Measurements from ENCODE around the gene RASA4B. TPM values are rescaled to one million over a fixed set of nuclear protein-coding genes. Genes with fewer than 3 reads are reported as not detected.
"Not testable (repeated sequence)": the region's sequence is repeated elsewhere in the genome, so short reads cannot be mapped to it uniquely, and the experiment has no call there.

The RASA4B gene
- 6.1 TPM for total RNA-seq
- polyA plus RNA-seq: 19.9 TPM

- not testable (repeated sequence) for DNase-seq (ENCODE audit: extremely low spot score); H3K36me3 ChIP-seq (ENCODE audit: insufficient read depth); H3K27ac ChIP-seq (ENCODE audit: low read depth); H3K4me1 ChIP-seq (ENCODE audit: insufficient read depth); H3K4me3 ChIP-seq (ENCODE audit: low read depth, low read length)
- WGBS: under 1% methylated on average over 19 of the region's 61 CpGs
These were observed at the start of gene RASA4B for GRCh38 chr7:102517550-102518147. RASA4B (minus strand) TSS chr7:102517777; CDS start chr7:102517710, 67 bp downstream.

- no CpG with 5 or more reads among the region's 6 CpGs for WGBS
- H3K27ac ChIP-seq (ENCODE audit: low read depth); DNase-seq (ENCODE audit: extremely low spot score); H3K36me3 ChIP-seq (ENCODE audit: insufficient read depth); H3K4me1 ChIP-seq (ENCODE audit: insufficient read depth); H3K4me3 ChIP-seq (ENCODE audit: low read depth, low read length): not testable (repeated sequence)
These were observed 33.3 kb upstream of the RASA4B start, which contains the start of gene SPDYE2 for GRCh38 chr7:102550808-102551422. SPDYE2 (plus strand) TSS chr7:102551226; CDS start chr7:102553256, 2,030 bp downstream.

GRCh38 chr7:102546353-102546752, 28.8 kb upstream of the RASA4B start:
- H3K4me1 ChIP-seq (ENCODE audit: insufficient read depth); H3K4me3 ChIP-seq (ENCODE audit: low read depth, low read length); H3K27ac ChIP-seq (ENCODE audit: low read depth); DNase-seq (ENCODE audit: extremely low spot score); H3K36me3 ChIP-seq (ENCODE audit: insufficient read depth): not testable (repeated sequence)
- 89% methylated on average over 2 of the region's 6 CpGs for WGBS

GRCh38 chr7:102545288-102545687, 27.7 kb upstream of the RASA4B start:
- not testable (repeated sequence) for H3K27ac ChIP-seq (ENCODE audit: low read depth); H3K36me3 ChIP-seq (ENCODE audit: insufficient read depth); H3K4me3 ChIP-seq (ENCODE audit: low read depth, low read length); H3K4me1 ChIP-seq (ENCODE audit: insufficient read depth); DNase-seq (ENCODE audit: extremely low spot score)
- 96% methylated on average over 7 of the region's 12 CpGs for WGBS

- not testable (repeated sequence) for H3K27ac ChIP-seq (ENCODE audit: low read depth); H3K36me3 ChIP-seq (ENCODE audit: insufficient read depth); H3K4me1 ChIP-seq (ENCODE audit: insufficient read depth); H3K4me3 ChIP-seq (ENCODE audit: low read depth, low read length); DNase-seq (ENCODE audit: extremely low spot score)
- WGBS: no CpG with 5 or more reads among the region's 1 CpG
These were observed 26.8 kb upstream of the RASA4B start for GRCh38 chr7:102544372-102544771.

- DNase-seq (ENCODE audit: extremely low spot score); H3K27ac ChIP-seq (ENCODE audit: low read depth); H3K36me3 ChIP-seq (ENCODE audit: insufficient read depth); H3K4me3 ChIP-seq (ENCODE audit: low read depth, low read length); H3K4me1 ChIP-seq (ENCODE audit: insufficient read depth): not testable (repeated sequence)
- WGBS: no CpG with 5 or more reads among the region's 8 CpGs
These were observed 26.0 kb upstream of the RASA4B start, which contains the start of gene UPK3BL2 for GRCh38 chr7:102543596-102543995. UPK3BL2 (minus strand) TSS chr7:102543696; CDS start chr7:102543636, 60 bp downstream.

- H3K27ac ChIP-seq (ENCODE audit: low read depth); H3K4me1 ChIP-seq (ENCODE audit: insufficient read depth); H3K36me3 ChIP-seq (ENCODE audit: insufficient read depth); H3K4me3 ChIP-seq (ENCODE audit: low read depth, low read length); DNase-seq (ENCODE audit: extremely low spot score): not testable (repeated sequence)
- 90% methylated on average over 7 of the region's 11 CpGs for WGBS
These were observed 25.2 kb upstream of the RASA4B start for GRCh38 chr7:102542771-102543170.

- H3K4me1 ChIP-seq (ENCODE audit: insufficient read depth); H3K4me3 ChIP-seq (ENCODE audit: low read depth, low read length); H3K36me3 ChIP-seq (ENCODE audit: insufficient read depth); DNase-seq (ENCODE audit: extremely low spot score); H3K27ac ChIP-seq (ENCODE audit: low read depth): not testable (repeated sequence)
- WGBS: 94% methylated on average over 5 of the region's 8 CpGs
These were observed 24.5 kb upstream of the RASA4B start for GRCh38 chr7:102542083-102542482.

- DNase-seq (ENCODE audit: extremely low spot score); H3K27ac ChIP-seq (ENCODE audit: low read depth); H3K4me3 ChIP-seq (ENCODE audit: low read depth, low read length); H3K4me1 ChIP-seq (ENCODE audit: insufficient read depth); H3K36me3 ChIP-seq (ENCODE audit: insufficient read depth): not testable (repeated sequence)
- WGBS: 92% methylated on average over 4 of the region's 6 CpGs
These were observed 23.0 kb upstream of the RASA4B start for GRCh38 chr7:102540604-102541003.

GRCh38 chr7:102535062-102535615, 17.6 kb upstream of the RASA4B start:
- H3K36me3 ChIP-seq (ENCODE audit: insufficient read depth); H3K4me3 ChIP-seq (ENCODE audit: low read depth, low read length); DNase-seq (ENCODE audit: extremely low spot score); H3K27ac ChIP-seq (ENCODE audit: low read depth); H3K4me1 ChIP-seq (ENCODE audit: insufficient read depth): not testable (repeated sequence)
- 59% methylated on average over 4 of the region's 8 CpGs for WGBS

GRCh38 chr7:102532127-102532526, 14.6 kb upstream of the RASA4B start:
- H3K4me1 ChIP-seq (ENCODE audit: insufficient read depth); H3K36me3 ChIP-seq (ENCODE audit: insufficient read depth); H3K4me3 ChIP-seq (ENCODE audit: low read depth, low read length); H3K27ac ChIP-seq (ENCODE audit: low read depth); DNase-seq (ENCODE audit: extremely low spot score): not testable (repeated sequence)
- 89% methylated on average over 2 of the region's 2 CpGs for WGBS

GRCh38 chr7:102531583-102531982, 14.0 kb upstream of the RASA4B start:
- not testable (repeated sequence) for H3K4me3 ChIP-seq (ENCODE audit: low read depth, low read length); H3K4me1 ChIP-seq (ENCODE audit: insufficient read depth); H3K36me3 ChIP-seq (ENCODE audit: insufficient read depth); H3K27ac ChIP-seq (ENCODE audit: low read depth); DNase-seq (ENCODE audit: extremely low spot score)
- WGBS: no CpG with 5 or more reads among the region's 7 CpGs

- not testable (repeated sequence) for H3K4me3 ChIP-seq (ENCODE audit: low read depth, low read length); H3K4me1 ChIP-seq (ENCODE audit: insufficient read depth); DNase-seq (ENCODE audit: extremely low spot score); H3K27ac ChIP-seq (ENCODE audit: low read depth); H3K36me3 ChIP-seq (ENCODE audit: insufficient read depth)
- WGBS: 98% methylated on average over 3 of the region's 13 CpGs
These were observed 10.5 kb upstream of the RASA4B start for GRCh38 chr7:102527822-102528793.

All from urinary bladder (tissue), 4 donors.